GM23338 (cell line): ENCODE results near the gene ABAT.

ENCODE experiments used
- CREB1 ChIP-seq: fragments of 250-450 bp; sonication (Bioruptor Pico); IDR thresholded peaks from 2 replicates; pipeline ENCODE4 v1.5.0; 2020; ENCODE audit warnings: low read depth, mild to moderate bottlenecking, moderate library complexity
- CTCF ChIP-seq, 2 experiments: fragments of 200-600 bp in 1 of 2; sonication (generic) in 1 of 2; conservative IDR thresholded peaks; 2 replicates each; pipeline versions ENCODE4 v1.5.1 to v1.6.1; 2016 to 2017; ENCODE audit warnings: antibody characterized with exemption in 2 of 2, low read depth in 2 of 2, mild to moderate bottlenecking in 2 of 2, moderate library complexity in 1 of 2
- EZH2 ChIP-seq: fragments of 200-600 bp; sonication (generic); IDR thresholded peaks from one replicate; pipeline ENCODE4 v1.8.0; 2017; ENCODE audit warnings: antibody characterized with exemption, mild to moderate bottlenecking, low read depth; ENCODE audit not compliant: unreplicated experiment
- POLR2AphosphoS5 ChIP-seq: IDR thresholded peaks from 2 replicates; pipeline ENCODE4 v1.6.1; 2016; ENCODE audit warnings: antibody characterized with exemption, low read depth
- REST ChIP-seq: IDR thresholded peaks from one replicate; pipeline ENCODE4 v1.6.1; 2018; ENCODE audit warnings: antibody characterized with exemption; ENCODE audit not compliant: unreplicated experiment
- ZNF114 ChIP-seq: fragments of 250-450 bp; sonication (Bioruptor Pico); IDR thresholded peaks from 2 replicates; pipeline ENCODE4 v1.5.0; 2020; ENCODE audit warnings: mild to moderate bottlenecking, moderate library complexity
- TF ChIP-seq, protein P1 (sequence below): IDR thresholded peaks from 2 replicates; pipeline ENCODE4 v1.6.1; 2016; ENCODE audit warnings: antibody characterized with exemption

DNA sequence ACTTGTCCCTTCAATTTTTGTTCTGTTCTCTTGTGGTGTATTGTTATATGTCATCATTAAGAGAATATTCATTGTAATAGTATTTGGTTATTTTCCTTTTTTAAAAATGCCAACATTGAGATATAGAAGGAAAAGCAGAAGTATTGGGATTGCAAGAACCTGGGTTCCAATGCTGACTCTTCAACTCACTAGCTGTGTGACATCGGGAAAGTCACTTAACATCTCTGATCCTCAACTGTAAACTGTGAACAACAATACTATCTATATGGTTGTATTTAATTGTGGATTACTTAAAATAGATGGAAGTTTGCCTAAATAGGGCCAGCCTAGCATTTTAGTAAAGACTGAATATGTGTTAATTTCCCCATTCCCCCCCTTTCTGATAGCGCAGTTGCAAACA, 67.2 kb downstream of the ABAT start:
- TF ChIP-seq CTCF (conservative IDR thresholded peaks at IDR 0.05; ENCODE audit: low read depth in 2 of 2) (no peak), EZH2 (no peak), POLR2AphosphoS5 (no peak), CREB1 (CRISPR knock-in tag) (no peak), REST (no peak), ZNF114 (CRISPR knock-in tag) (no peak)
- TF ChIP-seq, protein P1, sequence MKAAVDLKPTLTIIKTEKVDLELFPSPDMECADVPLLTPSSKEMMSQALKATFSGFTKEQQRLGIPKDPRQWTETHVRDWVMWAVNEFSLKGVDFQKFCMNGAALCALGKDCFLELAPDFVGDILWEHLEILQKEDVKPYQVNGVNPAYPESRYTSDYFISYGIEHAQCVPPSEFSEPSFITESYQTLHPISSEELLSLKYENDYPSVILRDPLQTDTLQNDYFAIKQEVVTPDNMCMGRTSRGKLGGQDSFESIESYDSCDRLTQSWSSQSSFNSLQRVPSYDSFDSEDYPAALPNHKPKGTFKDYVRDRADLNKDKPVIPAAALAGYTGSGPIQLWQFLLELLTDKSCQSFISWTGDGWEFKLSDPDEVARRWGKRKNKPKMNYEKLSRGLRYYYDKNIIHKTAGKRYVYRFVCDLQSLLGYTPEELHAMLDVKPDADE, result no peak
